IMR-90 (cell line): Measurements from ENCODE around the gene TRAIP. TPM values are rescaled to one million over a fixed set of nuclear protein-coding genes. Genes with fewer than 3 reads are reported as not detected.

Experiments
- ATAC-seq: fragments of 200-7000 bp; cut with Tn5 transposase; 2 replicates; pipeline ENCODE4 v1.9.1; 2020; ENCODE audit warnings: low read depth, mild to moderate bottlenecking, moderate library complexity
- BruUV-seq: library from RNA; stranded (reverse); fragments of 400-500 nt; replicated peaks from 2 replicates; lab custom pipeline; 2021; lab: Mats Ljungman, UMichigan
- CTCF ChIA-PET: fragments of 300-600 bp; formaldehyde crosslinking; extraction: SDS; loops from one replicate; lab custom pipeline; 2021; ENCODE audit warnings: antibody characterized with exemption; lab: Yijun Ruan, JAX
- POLR2A ChIA-PET: fragments of 300-600 bp; sonication (Branson Sonifier 250); formaldehyde crosslinking; loops from one replicate; lab custom pipeline; 2022; ENCODE audit warnings: antibody characterized with exemption; ENCODE audit not compliant: unreplicated experiment; lab: Charles Lee
- DNase-seq: peaks from one replicate; pipeline ENCODE4 v3.0.0; 2013
- H2AFZ ChIP-seq: replicated peaks from 2 replicates; pipeline ENCODE3; 2013; ENCODE audit warnings: low read length, mild to moderate bottlenecking; ENCODE audit not compliant: poor library complexity
- H2AK5ac ChIP-seq: 2 replicates; pipeline ENCODE4 v1.6.1; 2013; ENCODE audit warnings: low read depth, low read length, inconsistent platforms
- H2AK9ac ChIP-seq: replicated peaks from 2 replicates; pipeline ENCODE3; 2013; ENCODE audit warnings: mild to moderate bottlenecking, low read depth, low read length, moderate library complexity; ENCODE audit not compliant: poor library complexity
- H2BK120ac ChIP-seq: 2 replicates; pipeline ENCODE4 v1.6.1; 2013; ENCODE audit warnings: low read depth, low read length, inconsistent platforms
- H2BK15ac ChIP-seq: 3 replicates; pipeline ENCODE4 v1.6.1; 2013; ENCODE audit warnings: low read depth, low read length, inconsistent platforms
- H2BK20ac ChIP-seq: 2 replicates; pipeline ENCODE4 v1.6.1; 2013; ENCODE audit warnings: low read depth, mild to moderate bottlenecking, inconsistent platforms, low read length, moderate library complexity
- H2BK5ac ChIP-seq: 2 replicates; pipeline ENCODE4 v1.6.1; 2013; ENCODE audit warnings: mild to moderate bottlenecking, low read depth, low read length, inconsistent platforms; ENCODE audit not compliant: poor library complexity, severe bottlenecking
- H3K14ac ChIP-seq: replicated peaks from 2 replicates; pipeline ENCODE4 v1.6.1; 2013; ENCODE audit warnings: low read depth, low read length, inconsistent platforms
- H3K18ac ChIP-seq: 2 replicates; pipeline ENCODE4 v1.6.1; 2013; ENCODE audit warnings: low read depth, low read length, control low read depth
- H3K23ac ChIP-seq: 2 replicates; pipeline ENCODE4 v1.6.1; 2013; ENCODE audit warnings: low read depth, low read length, inconsistent platforms
- H3K27ac ChIP-seq: 2 replicates; pipeline ENCODE4 v1.5.1; 2013; ENCODE audit warnings: mild to moderate bottlenecking, control low read depth, low read length; ENCODE audit not compliant: insufficient read depth
- H3K27me3 ChIP-seq: 2 replicates; pipeline ENCODE4 v1.6.1; 2013; ENCODE audit warnings: low read length; ENCODE audit not compliant: control insufficient read depth, insufficient read depth
- H3K36me3 ChIP-seq: 2 replicates; pipeline ENCODE4 v1.6.1; 2013; ENCODE audit warnings: low read length, mixed read lengths; ENCODE audit not compliant: control insufficient read depth, insufficient read depth
- H3K4ac ChIP-seq: 2 replicates; pipeline ENCODE4 v1.6.1; 2013; ENCODE audit warnings: low read depth, low read length, inconsistent platforms
- H3K4me1 ChIP-seq: 2 replicates; pipeline ENCODE4 v1.6.1; 2013; ENCODE audit warnings: low read length, mixed read lengths; ENCODE audit not compliant: control insufficient read depth, insufficient read depth
- H3K4me2 ChIP-seq: 2 replicates; pipeline ENCODE4 v1.6.1; 2013; ENCODE audit warnings: low read depth, mild to moderate bottlenecking, control low read depth, low read length, moderate library complexity
- H3K4me3 ChIP-seq: 2 replicates; pipeline ENCODE4 v1.5.1; 2013; ENCODE audit warnings: low read depth, mild to moderate bottlenecking, control low read depth, low read length, moderate library complexity; ENCODE audit not compliant: insufficient read depth
- H3K56ac ChIP-seq: 2 replicates; pipeline ENCODE4 v1.6.1; 2013; ENCODE audit warnings: low read length, inconsistent platforms; ENCODE audit not compliant: insufficient read depth; ENCODE audit errors: extremely low read depth
- H3K79me1 ChIP-seq, 2 experiments: 2 replicates each; pipeline ENCODE4 v1.6.1; 2013; ENCODE audit warnings: low read length in 2 of 2, inconsistent platforms in 1 of 2, low read depth in 1 of 2
- H3K9ac ChIP-seq: 2 replicates; pipeline ENCODE4 v1.6.1; 2013; ENCODE audit warnings: low read depth, low read length, control low read depth
- H3K9me1 ChIP-seq: 2 replicates; pipeline ENCODE4 v1.6.1; 2013; ENCODE audit warnings: low read length, inconsistent platforms; ENCODE audit not compliant: insufficient read depth
- H3K9me3 ChIP-seq: 2 replicates; pipeline ENCODE4 v1.6.1; 2013; ENCODE audit warnings: low read length; ENCODE audit not compliant: control insufficient read depth, insufficient read depth
- H4K20me1 ChIP-seq: 2 replicates; pipeline ENCODE4 v1.6.1; 2013; ENCODE audit warnings: low read length, inconsistent platforms; ENCODE audit not compliant: insufficient read depth
- H4K5ac ChIP-seq: 2 replicates; pipeline ENCODE4 v1.6.1; 2013; ENCODE audit warnings: mild to moderate bottlenecking, low read depth, low read length, control low read depth
- H4K8ac ChIP-seq, 2 experiments: 2 replicates each; pipeline ENCODE4 v1.6.1; 2013; ENCODE audit warnings: low read depth in 2 of 2, low read length in 2 of 2, control low read depth in 1 of 2, inconsistent platforms in 1 of 2
- H4K91ac ChIP-seq: 2 replicates; pipeline ENCODE4 v1.6.1; 2013; ENCODE audit warnings: low read depth, low read length, inconsistent platforms; ENCODE audit not compliant: insufficient read depth
- BHLHE40 ChIP-seq: fragments of 150-350 bp; IDR thresholded peaks from 2 replicates; pipeline ENCODE4 v1.6.1; 2016; ENCODE audit warnings: mild to moderate bottlenecking, low read depth, low read length
- CEBPB ChIP-seq: IDR thresholded peaks from 2 replicates; pipeline ENCODE4 v1.6.1; 2012; ENCODE audit warnings: low read depth, low read length, improper control_type of control experiment
- CHD1 ChIP-seq: IDR thresholded peaks from 2 replicates; pipeline ENCODE4 v1.6.1; 2012; ENCODE audit warnings: low read depth, low read length, improper control_type of control experiment
- FOS ChIP-seq: fragments of 150-350 bp; IDR thresholded peaks from 2 replicates; pipeline ENCODE4 v1.6.1; 2016; ENCODE audit warnings: low read depth, low read length
- MAFK ChIP-seq: IDR thresholded peaks from 2 replicates; pipeline ENCODE4 v1.6.1; 2012; ENCODE audit warnings: low read depth, low read length, improper control_type of control experiment
- MAZ ChIP-seq: IDR thresholded peaks from 2 replicates; pipeline ENCODE4 v1.6.1; 2012; ENCODE audit warnings: low read depth, mild to moderate bottlenecking, low read length, improper control_type of control experiment, moderate library complexity, borderline replicate concordance
- MXI1 ChIP-seq: IDR thresholded peaks from 2 replicates; pipeline ENCODE4 v1.6.1; 2012; ENCODE audit warnings: low read depth, mild to moderate bottlenecking, low read length, moderate library complexity, borderline replicate concordance
- NFE2L2 ChIP-seq: fragments of 150-350 bp; IDR thresholded peaks from 2 replicates; pipeline ENCODE4 v1.6.1; 2016; ENCODE audit warnings: low read depth, mild to moderate bottlenecking, low read length
- POLR2A ChIP-seq: IDR thresholded peaks from 2 replicates; pipeline ENCODE4 v1.6.1; 2012; ENCODE audit warnings: mild to moderate bottlenecking, low read depth, low read length
- RAD21 ChIP-seq: IDR thresholded peaks from 2 replicates; pipeline ENCODE4 v1.6.1; 2012; ENCODE audit warnings: low read length, improper control_type of control experiment
- RFX5 ChIP-seq: IDR thresholded peaks from 2 replicates; pipeline ENCODE4 v1.8.0; 2012; ENCODE audit warnings: low read depth, mild to moderate bottlenecking, low read length, moderate library complexity
- SMC3 ChIP-seq: fragments of 150-350 bp; IDR thresholded peaks from 2 replicates; pipeline ENCODE4 v1.6.1; 2016; ENCODE audit warnings: low read depth, mild to moderate bottlenecking, antibody characterized with exemption, low read length, moderate library complexity
- USF2 ChIP-seq: fragments of 150-350 bp; IDR thresholded peaks from 2 replicates; pipeline ENCODE4 v1.6.1; 2017; ENCODE audit warnings: mild to moderate bottlenecking, antibody characterized with exemption, low read length, low read depth
- WGBS, 2 experiments: methylation state at CpG; one replicate each; pipeline versions ENCODE4 v1.1.5 to v1.1.7; 2013; ENCODE audit warnings: missing lambda C conversion rate in 2 of 2; ENCODE audit not compliant: insufficient read length in 1 of 2; ENCODE audit errors: extremely low coverage in 2 of 2; 5-methylcytosine and 5-hydroxymethylcytosine counted together
- dilution Hi-C: fragments of 300-500 bp; cut with HindIII; formaldehyde crosslinking; loops from one replicate; pipeline ENCODE4 v1.14.3; 2018; ENCODE audit warnings: low sequenced_read_pairs; ENCODE audit not compliant: unreplicated experiment
- in situ Hi-C: fragments of 300-500 bp; cut with MboI; formaldehyde crosslinking; loops from 3 replicates; pipeline ENCODE4 v1.14.3; 2019; ENCODE audit warnings: low sequenced_read_pairs, inconsistent platforms, mixed read lengths
- intact Hi-C: fragments of 100-400 bp; cut with micrococcal nuclease; formaldehyde crosslinking; loops from 2 replicates; pipeline ENCODE4 v1.10.0; 2022
- polyA plus RNA-seq, 3 experiments: library from polyadenylated mRNA; depleted of rRNA; stranded (reverse); fragments of >200 nt; gene quantifications; 2 replicates each; pipeline ENCODE4 v1.2.3, GENCODE V29; 2012; ENCODE audit warnings: low replicate concordance in 1 of 3
- total RNA-seq: library from RNA; depleted of rRNA; stranded (reverse); fragments of >200 nt; gene quantifications from 2 replicates; pipeline ENCODE4 v1.2.3, GENCODE V29; 2012
- TF ChIP-seq, protein P1 (sequence below): fragments of 150-350 bp; IDR thresholded peaks from 2 replicates; pipeline ENCODE4 v1.6.1; 2016; ENCODE audit warnings: low read depth, mild to moderate bottlenecking, low read length, moderate library complexity, borderline replicate concordance

Gene TRAIP
- total and polyA plus RNA-seq, 2 of the 4 experiments (the other 2 are of a cell fraction), result 6.3 to 9.2 TPM

- H2AK9ac ChIP-seq, result no peak overlapping the region
- intact Hi-C loops, result no loop called here
- ChIA-PET CTCF (interaction anchor here (0.7 to 1.5 kb wide), 3 partner anchors 19 to 63 kb away, joined by 3 to 9 read pairs (median 7); partner anchors contain the start of gene MON1A), POLR2A (no interaction called here)
- no TSS peak for BruUV-seq
- no peak overlapping the region for H2BK120ac ChIP-seq
- H4K5ac ChIP-seq, result no peak overlapping the region; the same call in 1 of the 2 replicates
- no peak overlapping the region for H3K4me3 ChIP-seq
- H2BK5ac ChIP-seq, result no peak overlapping the region
- 0 out of 2 replicates have a peak overlapping the region, but pooled peaks have one; percentile 21 for H3K14ac ChIP-seq
- no peaks in the 10 kb centered on the region for H3K9me3 ChIP-seq
- H3K23ac ChIP-seq, result no peak overlapping the region
- H4K91ac ChIP-seq, result no peak overlapping the region
- H3K27ac ChIP-seq, result no peak overlapping the region
- H3K56ac ChIP-seq, result no peak overlapping the region
- H3K18ac ChIP-seq, result no peak overlapping the region
- H4K20me1 ChIP-seq, result no peaks in the 10 kb centered on the region
- no CpG with 5 or more reads among the region's 11 CpGs for WGBS, 2 experiments
- no peak overlapping the region for H2BK15ac ChIP-seq
- H3K79me1 ChIP-seq, result no peaks in the 10 kb centered on the region
- no peaks in the 10 kb centered on the region for H3K27me3 ChIP-seq
- DNase-seq (peak; percentile 23), ATAC-seq (peak; percentile 7; the same call in 1 of the 2 replicates)
- H2AFZ ChIP-seq, result peak overlapping the region; percentile 13
- no peak overlapping the region for H3K9ac ChIP-seq
- no peak overlapping the region; the same call in 1 of the 2 replicates for H3K4me2 ChIP-seq
- peaks cover 2% of the 10 kb centered on the region; the same call in 1 of the 2 replicates for H3K9me1 ChIP-seq
- H3K4ac ChIP-seq, result no peak overlapping the region
- H4K8ac ChIP-seq, result 0 out of 4 replicates have a peak overlapping the region, but pooled peaks of 1 of the 2 experiments have one; percentile 19
- in situ Hi-C loops, result no loop called here
- H2BK20ac ChIP-seq, result no peak overlapping the region
- dilution Hi-C loops, result no loop called here
- H3K4me1 ChIP-seq, result peaks cover 14% of the 10 kb centered on the region
- H2AK5ac ChIP-seq, result no peak overlapping the region
- H3K36me3 ChIP-seq, result no peaks in the 10 kb centered on the region
- TF ChIP-seq MAZ, result no peak
- TF ChIP-seq CHD1, result no peak
- no peak for TF ChIP-seq RFX5
- no peak for TF ChIP-seq CEBPB
- no peak for TF ChIP-seq BHLHE40
- TF ChIP-seq RAD21, result no peak
- TF ChIP-seq NFE2L2, result no peak
- TF ChIP-seq MXI1, result no peak
- TF ChIP-seq, protein P1, sequence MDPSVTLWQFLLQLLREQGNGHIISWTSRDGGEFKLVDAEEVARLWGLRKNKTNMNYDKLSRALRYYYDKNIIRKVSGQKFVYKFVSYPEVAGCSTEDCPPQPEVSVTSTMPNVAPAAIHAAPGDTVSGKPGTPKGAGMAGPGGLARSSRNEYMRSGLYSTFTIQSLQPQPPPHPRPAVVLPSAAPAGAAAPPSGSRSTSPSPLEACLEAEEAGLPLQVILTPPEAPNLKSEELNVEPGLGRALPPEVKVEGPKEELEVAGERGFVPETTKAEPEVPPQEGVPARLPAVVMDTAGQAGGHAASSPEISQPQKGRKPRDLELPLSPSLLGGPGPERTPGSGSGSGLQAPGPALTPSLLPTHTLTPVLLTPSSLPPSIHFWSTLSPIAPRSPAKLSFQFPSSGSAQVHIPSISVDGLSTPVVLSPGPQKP, result no peak
- TF ChIP-seq USF2, result no peak
- TF ChIP-seq SMC3, result no peak
- TF ChIP-seq POLR2A, result no peak
- no peak for TF ChIP-seq MAFK
- no peak for TF ChIP-seq FOS
Observed at GRCh38 chr3:49901366-49902339, 45.3 kb upstream of the TRAIP start.
